Esophagus squamous epithelium (tissue), 4 donors: ENCODE measurements around the gene ADAM23.

Source experiments
- CTCF ChIP-seq, 6 experiments: fragments of 450-650 bp in 4 of 6; fragments of 200-600 bp in 2 of 6; sonication (generic) in 2 of 6; IDR thresholded peaks; one replicate each; pipeline ENCODE4 v1.5.1; 2016 to 2019; ENCODE audit warnings: antibody characterized with exemption in 6 of 6, mild to moderate bottlenecking in 4 of 6, moderate library complexity in 4 of 6
- POLR2A ChIP-seq, 4 donors: fragments of 450-650 bp; IDR thresholded peaks; one replicate each; pipeline ENCODE4 v1.6.1; 2017; ENCODE audit warnings: antibody characterized with exemption in 4 of 4, mild to moderate bottlenecking in 4 of 4, moderate library complexity in 3 of 4

GRCh38 chr2:206432193-206433082, 10.9 kb upstream of the ADAM23 start:
- no peak for TF ChIP-seq POLR2A (IDR thresholded peaks at IDR 0.05)
- TF ChIP-seq CTCF (IDR thresholded peaks at IDR 0.05) = no peak
